Ascending aorta (tissue), 2 donors: ENCODE results near the gene PPT2. TPM values are rescaled to one million over a fixed set of nuclear protein-coding genes. Genes with fewer than 3 reads are reported as not detected.
"Not testable (repeated sequence)": the region's sequence is repeated elsewhere in the genome, so short reads cannot be mapped to it uniquely, and the experiment has no call there.

Source experiments
- DNase-seq, 2 donors: peaks; one replicate each; pipeline ENCODE4 v3.0.0-alpha.2; 2019; ENCODE audit warnings: low spot score in 2 of 2
- H3K27ac ChIP-seq, 2 donors: fragments of 200-600 bp; sonication (generic); one replicate each; pipeline ENCODE4 v1.5.1; 2016 to 2017; ENCODE audit warnings: mild to moderate bottlenecking in 1 of 2
- H3K27me3 ChIP-seq: fragments of 200-600 bp; sonication (generic); one replicate; pipeline ENCODE4 v1.5.1; 2017
- H3K36me3 ChIP-seq, 2 donors: fragments of 200-600 bp; sonication (generic); one replicate each; pipeline ENCODE4 v1.5.1; 2016
- H3K4me1 ChIP-seq, 2 donors: fragments of 200-600 bp; sonication (generic); one replicate each; pipeline ENCODE4 v1.5.1; 2016 to 2017; ENCODE audit warnings: mild to moderate bottlenecking in 1 of 2
- H3K4me3 ChIP-seq, 2 donors: fragments of 200-600 bp; sonication (generic); one replicate each; pipeline ENCODE4 v1.5.1; 2016 to 2017; ENCODE audit warnings: mild to moderate bottlenecking in 1 of 2
- H3K9me3 ChIP-seq, 2 donors: fragments of 200-600 bp; sonication (generic); one replicate each; pipeline ENCODE4 v1.5.1; 2016
- intact Hi-C: fragments of 100-400 bp; cut with DNase I; formaldehyde crosslinking; loops from one replicate; pipeline ENCODE4 v1.15.1; 2023
- total RNA-seq: library from RNA; depleted of rRNA; stranded (reverse); fragments of >200 nt; gene quantifications from one replicate; pipeline ENCODE4 v1.1.0, GENCODE V29; 2016
- TF ChIP-seq, protein P1 (sequence below), 3 experiments: fragments of 200-600 bp in 2 of 3; fragments of 450-650 bp in 1 of 3; sonication (generic) in 2 of 3; IDR thresholded peaks; one replicate each; pipeline ENCODE4 v1.5.1; 2016 to 2019; ENCODE audit warnings: antibody characterized with exemption in 3 of 3, mild to moderate bottlenecking in 1 of 3, moderate library complexity in 1 of 3

The PPT2 gene
- total RNA-seq, 1 donor from 2014 or later: 839 TPM

DNA sequence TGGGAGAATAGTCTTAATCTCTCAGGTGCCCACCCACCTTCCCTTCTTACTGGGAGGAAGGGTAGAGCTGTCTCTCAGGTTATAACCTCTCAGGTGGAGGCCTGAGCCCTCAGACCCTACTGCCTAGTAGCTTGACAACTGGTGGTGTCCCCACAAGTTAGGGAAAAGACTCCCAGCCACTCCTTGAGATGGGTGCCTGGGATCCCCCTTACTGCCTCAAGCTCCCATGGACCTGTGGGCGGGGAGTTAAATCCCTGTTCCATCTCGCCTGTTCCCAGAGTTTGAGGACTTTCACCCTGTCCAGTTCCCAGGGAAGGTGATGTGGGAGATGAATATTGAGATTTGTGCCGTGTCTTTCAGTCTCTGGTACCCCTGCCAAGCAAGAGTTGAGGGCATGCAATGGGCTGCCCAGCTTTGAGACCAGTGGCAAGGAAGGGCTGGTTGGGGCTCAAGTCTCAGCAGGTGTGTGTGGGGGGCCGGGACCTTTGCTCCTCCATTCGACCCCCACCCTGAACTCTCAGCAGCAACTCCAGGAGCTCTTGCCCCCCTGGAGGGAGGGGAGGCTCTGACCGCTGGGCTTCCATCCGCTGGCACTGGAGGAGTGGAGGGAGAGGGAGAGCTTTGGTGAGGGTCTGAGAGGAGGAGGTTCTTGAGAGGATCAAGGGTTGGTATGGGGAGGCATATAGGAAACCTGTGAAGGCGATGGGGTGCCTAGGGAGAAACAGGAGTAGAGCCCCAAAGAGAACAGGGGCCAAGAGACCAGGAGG lies 37.2 kb downstream of the PPT2 start:
- intact Hi-C loops: loop anchor here (1.0 kb wide), 1 partner anchor 13 kb away; the partner anchor contains the start of gene RNF5
- no peak for DNase-seq
- H3K27me3 ChIP-seq: no peaks in the 10 kb centered on the region
- H3K27ac ChIP-seq: peak overlapping the region; percentile 80 to 99
- H3K36me3 ChIP-seq: peaks cover 18 to 19% of the 10 kb centered on the region in 2 donors
- TF ChIP-seq, protein P1, sequence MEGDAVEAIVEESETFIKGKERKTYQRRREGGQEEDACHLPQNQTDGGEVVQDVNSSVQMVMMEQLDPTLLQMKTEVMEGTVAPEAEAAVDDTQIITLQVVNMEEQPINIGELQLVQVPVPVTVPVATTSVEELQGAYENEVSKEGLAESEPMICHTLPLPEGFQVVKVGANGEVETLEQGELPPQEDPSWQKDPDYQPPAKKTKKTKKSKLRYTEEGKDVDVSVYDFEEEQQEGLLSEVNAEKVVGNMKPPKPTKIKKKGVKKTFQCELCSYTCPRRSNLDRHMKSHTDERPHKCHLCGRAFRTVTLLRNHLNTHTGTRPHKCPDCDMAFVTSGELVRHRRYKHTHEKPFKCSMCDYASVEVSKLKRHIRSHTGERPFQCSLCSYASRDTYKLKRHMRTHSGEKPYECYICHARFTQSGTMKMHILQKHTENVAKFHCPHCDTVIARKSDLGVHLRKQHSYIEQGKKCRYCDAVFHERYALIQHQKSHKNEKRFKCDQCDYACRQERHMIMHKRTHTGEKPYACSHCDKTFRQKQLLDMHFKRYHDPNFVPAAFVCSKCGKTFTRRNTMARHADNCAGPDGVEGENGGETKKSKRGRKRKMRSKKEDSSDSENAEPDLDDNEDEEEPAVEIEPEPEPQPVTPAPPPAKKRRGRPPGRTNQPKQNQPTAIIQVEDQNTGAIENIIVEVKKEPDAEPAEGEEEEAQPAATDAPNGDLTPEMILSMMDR (IDR thresholded peaks at IDR 0.05): no peak
- H3K9me3 ChIP-seq: no peaks in the 10 kb centered on the region
- H3K4me3 ChIP-seq: peak overlapping the region; percentile 67 to 98
- H3K4me1 ChIP-seq: peaks cover 5 to 21% of the 10 kb centered on the region in 2 donors

DNA sequence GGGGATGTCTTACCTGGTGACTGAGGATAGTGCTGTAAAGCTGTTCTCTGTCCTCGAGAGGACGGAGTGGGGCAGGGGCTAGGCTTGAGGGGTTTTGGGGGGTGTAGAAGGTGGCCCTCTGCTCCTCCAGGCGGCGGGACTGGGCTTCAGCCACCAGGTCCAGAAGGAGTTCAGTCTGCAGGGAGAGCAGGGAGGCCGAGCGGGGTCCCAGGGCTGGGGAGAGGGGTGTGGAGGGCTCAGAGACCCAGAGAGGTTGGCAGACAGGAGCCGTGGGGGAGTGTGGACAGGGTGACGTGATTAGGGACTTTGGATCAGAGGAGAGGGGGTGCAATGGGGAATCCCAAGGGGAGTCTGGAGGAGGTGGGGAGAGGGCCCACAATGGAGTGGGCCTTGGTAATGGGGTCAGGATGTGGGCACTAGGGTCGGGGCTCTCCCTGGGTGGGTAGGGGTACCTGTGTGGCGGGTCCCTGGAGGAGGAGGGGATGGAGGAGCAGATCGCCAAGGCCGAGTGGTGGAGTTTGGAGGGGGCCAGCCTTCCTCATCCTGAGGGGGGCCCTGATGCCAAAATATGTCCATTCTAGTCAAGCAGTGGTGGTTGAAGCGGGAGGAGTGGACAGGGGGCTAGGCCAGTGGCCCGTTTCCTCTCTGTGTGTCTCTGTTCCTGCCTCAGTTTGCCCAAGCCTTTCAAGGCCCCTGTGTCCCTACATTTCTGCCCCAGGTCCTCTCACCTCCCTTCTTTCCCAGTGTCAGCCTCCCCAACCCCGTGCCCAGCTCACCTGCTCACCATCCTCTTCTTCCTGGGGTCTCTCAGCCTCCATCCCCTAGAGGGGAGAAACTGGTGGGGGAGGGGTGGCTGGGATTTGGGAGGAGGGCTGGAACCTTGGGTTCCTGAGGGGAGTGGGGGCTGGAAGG lies 38.0 kb downstream of the PPT2 start:
- Histone ChIP-seq H3K4me1 (peaks cover 6 to 26% of the 10 kb centered on the region in 2 donors), H3K27me3 (no peaks in the 10 kb centered on the region), H3K4me3 (peak overlapping the region; percentile 24 to 98), H3K36me3 (peaks cover 10 to 12% of the 10 kb centered on the region in 2 donors), H3K27ac (peak overlapping the region; percentile 80 to 99), H3K9me3 (no peaks in the 10 kb centered on the region)
- TF ChIP-seq, protein P1 (IDR thresholded peaks at IDR 0.05): no peak
- no peak for DNase-seq
- intact Hi-C loops: no loop called here

DNA sequence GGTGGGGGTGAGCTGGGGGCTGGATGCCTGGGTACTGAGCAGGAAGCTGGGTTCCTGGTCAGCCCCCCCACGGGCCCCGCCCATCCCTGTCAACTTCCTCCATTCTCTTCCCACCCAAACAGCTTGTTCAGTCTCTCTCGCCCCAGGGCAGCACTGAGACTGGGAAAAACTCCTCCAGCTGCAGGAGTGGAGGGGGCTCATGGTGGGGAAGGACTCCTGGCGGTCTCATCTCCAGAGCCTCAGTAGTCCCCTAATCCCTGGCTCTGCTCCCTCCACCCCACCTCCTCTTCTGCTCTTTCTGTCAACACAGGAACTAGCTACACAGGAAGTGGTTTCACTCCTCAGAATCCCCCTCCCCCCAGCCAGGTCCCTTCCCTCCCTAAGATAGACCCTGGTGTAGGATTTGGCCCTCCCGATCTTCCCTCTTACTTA lies 38.7 kb downstream of the PPT2 start, which contains the start of gene GPSM3:
TSS of gene GPSM3 (minus strand) at position 36 of the 432 bp plus-strand sequence. CDS start 130 bp downstream, outside the sequence.
- Histone ChIP-seq H3K27ac (peak within 1 kb of the TSS; percentile 80 to 99), H3K27me3 (no peaks in the 10 kb centered on the region), H3K36me3 (peaks cover 4 to 6% of the 10 kb centered on the region in 2 donors), H3K4me3 (peak within 1 kb of the TSS; percentile 24 to 98), H3K4me1 (peaks cover 8 to 30% of the 10 kb centered on the region in 2 donors), H3K9me3 (no peaks in the 10 kb centered on the region)
- DNase-seq: no peak
- intact Hi-C loops: no loop called here
- TF ChIP-seq, protein P1 (IDR thresholded peaks at IDR 0.05): no peak

DNA sequence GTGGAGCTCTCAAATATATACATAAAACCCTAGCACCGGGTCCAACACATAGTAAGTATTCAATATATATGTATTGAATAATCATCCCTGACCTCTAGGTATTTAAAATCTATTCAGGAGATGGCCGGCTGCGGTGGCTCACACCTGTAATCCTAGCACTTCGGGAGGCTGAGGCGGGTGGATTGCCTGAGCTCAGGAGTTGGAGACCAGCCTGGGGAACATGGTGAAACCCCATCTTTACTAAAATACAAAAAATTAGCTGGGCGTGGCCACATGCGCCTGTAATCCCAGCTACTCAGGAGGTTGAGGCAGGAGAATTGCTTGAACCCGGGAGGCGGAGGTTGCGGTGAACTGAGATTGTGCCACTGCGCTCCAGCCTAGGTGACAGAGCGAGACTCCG lies 39.2 kb downstream of the PPT2 start:
- Histone ChIP-seq H3K27ac (peak overlapping the region; percentile 80 to 99), H3K4me3 (peak overlapping the region in 1 of 2 donors; percentile 98), H3K4me1 (peaks cover 8 to 30% of the 10 kb centered on the region in 2 donors)
- DNase-seq, H3K27me3 ChIP-seq, H3K36me3 ChIP-seq, H3K9me3 ChIP-seq, intact Hi-C loops: not testable (repeated sequence)

DNA sequence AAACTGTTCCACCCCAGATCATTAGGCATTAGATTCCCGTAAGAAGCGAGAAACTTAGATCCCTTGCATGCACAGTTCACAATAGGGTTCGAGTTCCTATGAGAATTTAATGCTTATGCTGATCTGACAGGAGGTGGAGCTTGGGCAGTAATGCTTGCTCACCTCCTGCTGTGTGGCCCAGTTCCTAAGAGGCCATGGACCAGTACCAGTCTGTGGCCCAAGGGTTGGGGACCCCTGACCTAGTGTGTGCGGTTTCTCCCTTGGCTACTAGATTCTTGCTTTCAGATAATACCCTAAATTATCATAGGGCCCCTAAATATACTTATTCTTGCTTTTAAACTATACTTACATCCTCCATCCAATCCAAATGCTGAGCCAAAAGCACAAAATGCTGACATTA lies 40.4 kb downstream of the PPT2 start:
- H3K4me3 ChIP-seq: no peak overlapping the region
- peaks cover 8 to 20% of the 10 kb centered on the region in 2 donors for H3K4me1 ChIP-seq
- H3K27me3 ChIP-seq: no peaks in the 10 kb centered on the region
- peak overlapping the region; percentile 87 to 92 for H3K27ac ChIP-seq
- DNase-seq: no peak
- TF ChIP-seq, protein P1 (IDR thresholded peaks at IDR 0.05): no peak
- no peaks in the 10 kb centered on the region for H3K36me3 ChIP-seq
- intact Hi-C loops: no loop called here
- H3K9me3 ChIP-seq: no peaks in the 10 kb centered on the region
